SK-N-DZ (cell line): ENCODE data around the gene INPP5J.
A peak's percentile ranks its signal among the peaks of the same experiment; 100 is the strongest.
"Not testable (repeated sequence)": the region's sequence is repeated elsewhere in the genome, so short reads cannot be mapped to it uniquely, and the experiment has no call there.

Experiments used
- DNase-seq: peaks from one replicate; pipeline ENCODE4 v3.0.0-alpha.2; 2015; ENCODE audit warnings: low spot score

Gene INPP5J

GRCh38 chr22:31144223-31144622 lies 21.5 kb downstream of the INPP5J start:
- no peak for DNase-seq

- no peak for DNase-seq
Measured at GRCh38 chr22:31148488-31148887, 25.7 kb downstream of the INPP5J start.

- peak; percentile 77 for DNase-seq
Measured at GRCh38 chr22:31148953-31149627, 26.3 kb downstream of the INPP5J start.

- DNase-seq, result no peak
Measured at GRCh38 chr22:31150615-31151014, 27.8 kb downstream of the INPP5J start.

- DNase-seq, result no peak
Measured at GRCh38 chr22:31151872-31152271, 29.1 kb downstream of the INPP5J start.

- no peak for DNase-seq
Measured at GRCh38 chr22:31153357-31153756, 30.6 kb downstream of the INPP5J start.

GRCh38 chr22:31154975-31155374 lies 32.2 kb downstream of the INPP5J start:
- no peak for DNase-seq

- DNase-seq, result no peak
Measured at GRCh38 chr22:31155422-31155821, 32.7 kb downstream of the INPP5J start.

GRCh38 chr22:31160328-31160978 lies 37.7 kb downstream of the INPP5J start:
- no peak for DNase-seq

- DNase-seq, result no peak
Measured at GRCh38 chr22:31161386-31161785, 38.6 kb downstream of the INPP5J start.

GRCh38 chr22:31162015-31162765 lies 39.4 kb downstream of the INPP5J start:
- no peak for DNase-seq

GRCh38 chr22:31170971-31171370 lies 48.2 kb downstream of the INPP5J start:
- DNase-seq, result no peak

GRCh38 chr22:31171734-31172133 lies 49.0 kb downstream of the INPP5J start:
- DNase-seq, result not testable (repeated sequence)

- DNase-seq, result no peak
Measured at GRCh38 chr22:31173386-31174145, 50.8 kb downstream of the INPP5J start.

GRCh38 chr22:31176923-31177322 lies 54.2 kb downstream of the INPP5J start:
- DNase-seq, result no peak

GRCh38 chr22:31177420-31178162 lies 54.8 kb downstream of the INPP5J start:
- DNase-seq, result no peak

GRCh38 chr22:31178859-31179258 lies 56.1 kb downstream of the INPP5J start:
- no peak for DNase-seq

GRCh38 chr22:31179345-31179744 lies 56.6 kb downstream of the INPP5J start:
- no peak for DNase-seq

- DNase-seq, result no peak
Measured at GRCh38 chr22:31184015-31184414, 61.2 kb downstream of the INPP5J start.
